Caki2 (cell line): ENCODE results near the gene MACROD1. TPM values are rescaled to one million over a fixed set of nuclear protein-coding genes. Genes with fewer than 3 reads are reported as not detected.

ENCODE experiments used
- DNase-seq: peaks from one replicate; pipeline ENCODE4 v3.0.0-alpha.2; 2015; ENCODE audit warnings: low read depth
- in situ Hi-C: cut with HindIII; loops from 2 replicates; pipeline ENCODE4 v1.10.0; 2016; ENCODE audit warnings: low sequenced_read_pairs, low pct_unique_long_range_greater_than_20kb, mixed read lengths
- total RNA-seq: library from RNA; depleted of rRNA; stranded (reverse); fragments of >200 nt; shearing (Covaris generic); gene quantifications from 2 replicates; pipeline ENCODE4 v1.2.3, GENCODE V29; 2014; ENCODE audit warnings: low replicate concordance

MACROD1 gene
- total RNA-seq, 1 experiment from 2014 or later = 42.9 TPM

GRCh38 chr11:64122411-64123410 is 43.2 kb downstream of the MACROD1 start:
- no peak for DNase-seq
- in situ Hi-C loops = no loop called here

- DNase-seq = no peak
- in situ Hi-C loops = no loop called here
Measured at GRCh38 chr11:64121663-64122410, 44.1 kb downstream of the MACROD1 start.

- in situ Hi-C loops = no loop called here
- DNase-seq = peak; percentile 6
Measured at GRCh38 chr11:64120951-64121569, 44.9 kb downstream of the MACROD1 start.

- in situ Hi-C loops = no loop called here
- DNase-seq = no peak
Measured at GRCh38 chr11:64119700-64120099, 46.2 kb downstream of the MACROD1 start.

GRCh38 chr11:64118876-64119665 is 46.8 kb downstream of the MACROD1 start:
- no peak for DNase-seq
- in situ Hi-C loops = no loop called here

GRCh38 chr11:64117763-64118459 is 48.0 kb downstream of the MACROD1 start:
- DNase-seq = no peak
- in situ Hi-C loops = no loop called here

- no peak for DNase-seq
- in situ Hi-C loops = no loop called here
Measured at GRCh38 chr11:64115531-64116522, 50.1 kb downstream of the MACROD1 start.

GRCh38 chr11:64114231-64114630 is 51.7 kb downstream of the MACROD1 start:
- in situ Hi-C loops = no loop called here

GRCh38 chr11:64113462-64113780 is 52.5 kb downstream of the MACROD1 start:
- in situ Hi-C loops = no loop called here
- no peak for DNase-seq

More at GRCh38 chr11:64114231-64114630, 51.7 kb downstream of the MACROD1 start:
- DNase-seq = no peak

GRCh38 chr11:64112771-64113461 is 53.0 kb downstream of the MACROD1 start:
- in situ Hi-C loops = no loop called here
- DNase-seq = no peak

GRCh38 chr11:64110465-64111375 is 55.2 kb downstream of the MACROD1 start:
- in situ Hi-C loops = no loop called here
- DNase-seq = no peak

GRCh38 chr11:64109332-64109731 is 56.6 kb downstream of the MACROD1 start:
- in situ Hi-C loops = no loop called here
- no peak for DNase-seq

GRCh38 chr11:64107303-64107702 is 58.6 kb downstream of the MACROD1 start:
- in situ Hi-C loops = no loop called here
- no peak for DNase-seq

- in situ Hi-C loops = no loop called here
- no peak for DNase-seq
Measured at GRCh38 chr11:64104632-64105031, 61.3 kb downstream of the MACROD1 start.
